SU-DHL-6 (cell line): ENCODE results near the gene ANKRD13D.

Experiments
- CTCF ChIP-seq: fragments of 200-600 bp; sonication (generic); IDR thresholded peaks from one replicate; pipeline ENCODE4 v1.5.1; 2017; ENCODE audit warnings: antibody characterized with exemption, mild to moderate bottlenecking, low read length, moderate library complexity; ENCODE audit not compliant: insufficient read depth, poor library complexity, severe bottlenecking
- EZH2phosphoT487 ChIP-seq: fragments of 200-600 bp; sonication (generic), shearing (Covaris generic); conservative IDR thresholded peaks from 2 replicates; pipeline ENCODE4 v1.6.1; 2018; ENCODE audit warnings: mild to moderate bottlenecking, antibody characterized with exemption, low read length, moderate library complexity, mixed read lengths

- TF ChIP-seq CTCF (no peak), EZH2phosphoT487 (no peak)
These were observed 16.5 kb upstream of the ANKRD13D start for GRCh38 chr11:67272327-67273259.
